NCI-H510A (cell line): ENCODE results near the gene DUOXA2.
"Not testable (repeated sequence)": the region's sequence is repeated elsewhere in the genome, so short reads cannot be mapped to it uniquely, and the experiment has no call there.

Source experiments
- DNase-seq: peaks from one replicate; lab custom pipeline; 2025; lab: John Stamatoyannopoulos, UW

DUOXA2 gene

DNA sequence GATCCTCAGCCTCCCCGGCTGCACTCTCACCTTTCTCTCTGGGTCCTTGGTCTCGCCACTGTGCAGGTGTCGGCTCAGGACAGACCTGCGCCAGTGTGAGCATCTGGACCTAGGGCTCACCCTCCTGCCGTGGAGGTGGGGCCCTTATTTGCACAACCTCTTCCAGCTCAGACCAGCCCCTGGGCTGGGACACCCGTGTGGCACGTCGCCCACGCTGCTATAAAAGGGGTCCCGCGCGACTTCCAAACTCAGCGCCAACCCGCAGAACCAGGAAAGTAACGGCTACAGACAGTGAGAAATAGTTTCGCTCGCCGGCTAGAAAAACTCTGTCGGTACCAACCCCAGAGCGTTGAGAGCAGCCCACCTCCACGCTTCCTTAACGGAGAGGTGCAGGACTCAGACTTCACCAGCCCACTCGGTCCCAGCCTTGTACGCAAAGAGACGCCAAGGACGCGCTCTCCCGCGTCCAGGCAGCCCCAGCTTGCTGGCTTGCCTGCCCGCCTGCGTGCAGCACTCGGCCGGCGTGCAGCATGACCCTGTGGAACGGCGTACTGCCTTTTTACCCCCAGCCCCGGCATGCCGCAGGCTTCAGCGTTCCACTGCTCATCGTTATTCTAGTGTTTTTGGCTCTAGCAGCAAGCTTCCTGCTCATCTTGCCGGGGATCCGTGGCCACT is at the start of gene DUOXA2, which contains the start of gene DUOX2:
Gene DUOXA2, plus strand, starts transcription at position 251 of the 675 bp plus-strand sequence. Its CDS starts 280 bp downstream, at position 531.
Gene DUOX2, minus strand, starts transcription at position 97 of the 675 bp plus-strand sequence. CDS start 761 bp downstream, outside the sequence.
- DNase-seq = no peak

DNA sequence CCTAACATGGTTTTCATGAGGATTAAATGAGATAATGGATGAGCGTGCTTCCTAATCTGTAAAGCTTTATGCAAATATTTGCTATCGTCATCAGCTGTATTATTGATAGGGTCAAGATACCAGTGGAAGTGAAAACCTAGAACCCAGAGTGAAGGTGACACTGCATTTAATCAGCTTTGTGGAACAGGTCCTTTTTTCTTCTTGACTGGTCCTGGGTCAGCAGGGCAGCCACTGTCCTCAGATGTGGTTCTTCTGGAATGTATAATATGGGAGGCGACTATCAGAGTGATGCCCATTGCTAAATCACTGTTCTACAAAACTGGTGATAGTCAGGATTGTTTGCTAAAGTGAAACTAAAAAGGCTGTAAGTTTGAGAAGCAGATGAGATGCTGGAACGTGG is 49.7 kb upstream of the DUOXA2 start:
- DNase-seq = no peak

DNA sequence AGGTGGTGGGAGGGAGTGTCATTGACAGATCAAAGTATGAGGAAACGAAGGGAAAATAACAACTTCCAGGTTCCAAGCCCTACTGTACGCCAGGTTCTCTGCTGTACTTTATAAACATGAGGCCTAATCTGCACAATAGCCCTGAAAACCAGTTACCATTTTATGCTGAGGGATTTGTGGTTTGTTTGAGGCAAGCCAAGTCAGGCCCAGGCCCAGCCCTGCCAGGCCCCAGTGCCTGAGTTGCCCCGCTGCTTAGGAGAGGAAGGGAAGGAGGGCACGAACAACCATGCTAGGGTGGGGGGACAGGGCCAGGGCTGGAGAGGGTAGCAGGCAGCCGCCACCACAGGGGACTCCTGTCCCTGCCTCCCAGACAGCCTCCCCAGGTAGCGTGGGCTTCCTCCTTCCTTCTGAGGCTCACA is 44.2 kb upstream of the DUOXA2 start:
- not testable (repeated sequence) for DNase-seq

DNA sequence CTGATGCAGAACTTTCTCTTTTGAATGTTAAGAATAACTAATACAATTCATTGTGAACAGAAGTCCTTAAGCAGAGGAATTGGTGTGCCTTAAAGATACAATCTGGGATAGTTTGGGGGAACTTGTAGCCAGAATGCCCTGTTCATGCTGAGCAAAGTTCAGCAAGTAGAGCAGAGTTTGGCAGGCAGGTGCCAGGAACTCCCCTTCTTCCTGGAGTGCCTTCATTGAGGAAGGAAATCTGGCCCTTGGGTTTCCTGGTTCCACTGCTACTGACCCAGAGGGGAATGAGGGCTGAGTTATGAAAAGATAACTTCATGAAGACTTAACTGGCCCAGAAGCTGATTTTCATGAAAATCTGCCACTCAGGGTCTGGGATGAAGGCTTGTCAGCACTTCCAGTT is 40.5 kb upstream of the DUOXA2 start:
- not testable (repeated sequence) for DNase-seq

DNA sequence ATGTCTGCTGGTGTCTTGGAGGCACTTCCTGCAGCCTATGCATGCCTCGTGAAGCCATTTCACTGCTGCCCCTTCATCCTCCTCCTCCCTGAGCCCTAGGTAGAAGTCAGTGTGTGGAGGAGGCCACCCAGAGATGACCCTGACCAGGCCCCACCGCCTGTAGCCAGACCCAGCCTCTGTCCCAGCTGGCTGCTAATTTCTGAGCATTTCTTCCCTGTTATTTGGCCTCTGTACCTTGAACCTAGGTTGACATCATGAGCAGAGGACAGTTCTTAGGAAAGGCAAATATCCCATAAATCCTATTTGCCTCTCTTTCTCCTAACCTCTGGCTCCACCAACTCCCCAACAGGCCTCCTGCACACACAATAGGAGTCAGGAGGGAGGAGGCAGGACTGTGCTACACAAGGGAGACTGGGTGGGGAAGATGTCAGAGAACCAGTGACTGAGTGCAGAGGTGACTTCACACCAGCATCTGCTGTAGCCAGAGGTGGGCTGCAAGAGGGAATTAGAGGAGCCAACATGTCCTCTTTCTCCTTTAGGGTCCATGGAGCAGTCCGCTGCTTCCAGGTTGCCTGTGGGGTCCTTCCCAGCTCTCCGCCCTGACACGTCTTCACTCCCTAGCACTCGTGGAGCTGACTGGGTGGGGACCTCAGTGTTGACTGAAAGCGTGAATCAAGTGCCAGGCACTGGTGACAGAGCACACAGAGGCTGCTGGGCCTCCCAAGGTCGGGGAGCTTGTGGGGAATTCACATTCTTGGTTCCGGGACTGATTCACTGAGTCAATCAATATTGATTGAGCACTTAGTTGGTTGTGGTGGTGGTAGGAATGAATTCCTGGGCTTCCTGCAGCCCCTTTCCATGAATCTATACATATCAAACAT is 38.4 kb upstream of the DUOXA2 start:
- DNase-seq = not testable (repeated sequence)

DNA sequence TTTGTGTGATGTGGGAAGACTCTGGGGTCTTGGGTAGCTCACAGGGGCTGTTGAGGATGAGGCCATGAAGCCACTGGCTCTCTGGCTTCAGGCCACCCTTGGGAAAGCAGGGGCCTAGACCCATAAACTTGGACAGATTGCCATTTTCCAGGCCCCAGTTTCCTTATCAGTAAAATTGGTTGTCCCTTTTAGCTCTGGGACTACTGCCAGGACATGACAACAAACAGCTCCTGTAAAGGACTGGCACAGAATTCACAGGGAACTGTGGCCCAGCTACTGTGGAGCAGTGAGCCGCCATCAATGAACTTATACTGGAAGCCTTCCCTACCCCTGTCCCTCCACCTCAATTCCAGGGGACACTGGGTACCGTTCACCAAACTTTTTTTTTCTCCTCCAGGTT is 36.7 kb upstream of the DUOXA2 start:
- DNase-seq = not testable (repeated sequence)

DNA sequence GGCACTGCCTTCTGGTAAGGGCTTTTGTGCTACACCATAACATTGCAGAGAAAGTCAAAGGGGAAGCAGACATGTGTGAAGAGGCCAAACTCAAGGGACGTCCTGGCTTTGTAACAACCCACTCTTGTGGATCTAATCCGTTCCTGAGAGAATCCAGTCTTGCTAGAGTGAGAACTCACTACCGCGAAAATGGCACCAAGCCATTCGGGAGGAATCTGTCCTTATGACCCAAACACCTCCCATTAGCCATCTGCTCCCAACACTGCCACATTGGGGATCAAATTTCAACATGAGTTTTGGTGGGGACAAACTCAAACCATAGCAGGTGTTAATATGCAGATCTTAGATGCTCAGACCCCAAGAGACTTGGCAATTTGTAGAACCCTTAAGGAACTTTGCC is 34.9 kb upstream of the DUOXA2 start:
- DNase-seq = not testable (repeated sequence)

DNA sequence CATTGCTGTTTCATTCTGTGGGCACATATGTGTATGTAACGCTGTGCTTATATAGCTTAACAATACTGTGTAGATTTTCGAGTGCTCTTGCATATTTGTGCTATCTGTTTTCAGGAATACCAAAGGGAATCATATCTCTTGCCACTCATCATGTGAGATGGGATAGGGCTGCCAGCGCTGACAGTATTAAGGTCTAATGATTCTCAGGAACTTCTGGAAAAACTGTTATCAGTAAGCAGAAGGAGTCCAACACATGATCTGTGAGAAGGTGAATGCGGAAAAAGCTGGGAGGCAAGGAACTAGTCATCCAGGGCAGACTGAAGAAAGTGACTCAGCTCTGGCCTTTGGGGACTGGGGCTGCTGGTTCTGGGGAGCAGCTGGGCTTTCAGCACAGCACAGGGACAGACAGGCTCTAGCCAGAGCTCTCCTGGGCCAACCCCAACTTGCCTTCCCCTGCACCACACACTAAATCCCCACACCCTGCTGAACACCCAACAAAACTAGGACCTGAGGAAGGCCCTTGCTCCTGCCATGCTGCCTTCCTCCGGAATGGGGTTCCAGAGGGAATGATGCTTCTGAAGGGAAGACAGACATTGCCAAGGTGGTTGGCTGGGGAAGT is 34.4 kb upstream of the DUOXA2 start:
- DNase-seq = not testable (repeated sequence)

DNA sequence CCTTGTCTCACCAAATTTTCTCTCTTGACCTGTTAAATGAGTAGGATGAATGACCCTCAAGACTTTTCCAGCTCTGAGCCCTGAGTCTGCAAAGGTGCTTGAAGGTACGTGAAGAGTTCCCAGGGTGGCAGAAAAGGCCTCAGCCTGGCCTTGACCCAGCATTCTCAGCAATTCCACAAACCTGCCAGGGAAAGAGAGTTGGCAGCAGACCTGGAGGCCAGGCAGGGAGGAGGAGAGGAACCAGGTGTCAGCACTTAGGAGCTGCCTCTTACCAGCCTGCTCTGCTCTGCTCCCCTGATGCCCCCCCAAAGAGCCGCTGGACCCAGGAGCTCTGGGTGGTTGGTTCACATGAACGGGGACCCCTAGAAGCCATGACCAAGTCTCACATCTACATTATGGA is 33.5 kb upstream of the DUOXA2 start:
- DNase-seq = not testable (repeated sequence)

DNA sequence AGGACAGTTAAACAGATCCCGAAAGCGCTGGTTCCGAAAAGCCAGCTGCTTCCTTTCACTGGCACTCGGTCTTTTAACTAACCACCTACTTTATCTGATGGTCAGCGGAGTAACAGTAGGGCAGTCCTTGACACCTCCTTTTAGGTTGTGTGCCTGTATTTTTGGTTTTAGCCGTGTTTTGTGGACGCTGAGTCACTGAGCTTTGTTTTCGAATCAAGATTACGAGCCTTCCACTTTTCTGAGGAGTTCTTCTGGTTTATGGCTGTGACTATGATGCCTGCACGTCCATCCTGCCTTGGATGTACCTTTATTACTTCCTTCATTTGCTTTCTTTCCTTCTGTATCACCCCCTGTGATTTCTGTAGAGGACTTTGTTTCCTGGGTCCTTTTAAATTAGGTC is 31.7 kb upstream of the DUOXA2 start:
- not testable (repeated sequence) for DNase-seq

DNA sequence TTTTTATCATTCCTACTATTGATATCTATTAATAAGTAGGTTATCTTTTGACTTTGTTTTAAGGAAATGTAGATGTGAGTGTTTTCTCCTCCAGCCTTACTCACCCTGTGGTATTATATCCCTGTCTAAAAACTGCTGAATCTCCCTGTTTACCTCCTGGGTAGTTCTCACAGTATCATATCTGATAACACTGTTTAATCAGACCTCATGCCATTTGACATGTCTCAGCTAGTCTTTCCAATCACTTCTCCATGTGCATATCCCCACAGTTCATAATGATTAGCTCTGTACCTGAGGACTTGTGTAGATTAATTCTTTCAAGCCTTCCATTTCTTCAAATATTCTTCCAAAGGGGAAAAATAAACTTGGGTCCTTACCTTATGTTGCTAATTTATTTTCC is 30.9 kb upstream of the DUOXA2 start:
- DNase-seq = no peak

DNA sequence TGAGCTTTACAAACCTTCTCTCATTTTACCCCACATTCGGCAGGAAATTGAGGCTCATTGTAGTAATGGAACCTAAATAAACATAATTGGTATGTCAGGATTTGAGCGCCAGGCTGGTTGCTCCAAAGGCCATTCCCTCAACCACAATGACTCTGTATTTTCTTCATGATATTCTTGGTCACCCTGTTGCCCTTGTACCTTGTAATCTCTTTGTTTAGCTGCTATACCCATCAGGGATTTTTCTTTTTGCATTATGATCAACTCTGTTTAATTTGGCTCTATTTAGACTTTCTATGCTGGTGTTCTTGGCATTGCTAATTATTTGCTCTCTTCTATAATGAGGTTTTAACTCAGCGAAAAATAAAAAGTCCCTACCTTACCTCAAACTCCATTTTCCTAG is 30.0 kb upstream of the DUOXA2 start:
- no peak for DNase-seq

DNA sequence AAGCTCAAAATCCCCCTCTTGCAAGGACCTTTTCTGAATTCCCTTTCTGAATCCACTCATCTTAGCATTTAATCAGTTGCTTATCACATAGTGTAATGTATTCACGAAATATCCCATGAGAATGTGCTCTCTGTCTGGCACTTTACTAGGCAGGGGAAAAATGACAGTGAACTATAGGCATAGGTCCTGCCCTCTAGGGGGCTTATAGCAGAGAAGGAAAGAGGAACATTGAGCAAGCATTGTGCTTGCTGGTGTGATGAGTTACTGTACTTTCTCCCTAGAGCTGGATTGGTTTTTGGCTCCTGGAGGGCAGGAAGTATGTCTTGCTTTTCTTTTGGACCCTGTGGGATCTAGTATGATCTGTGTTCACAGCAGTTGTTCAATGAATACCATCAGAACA is 26.6 kb upstream of the DUOXA2 start:
- no peak for DNase-seq

DNA sequence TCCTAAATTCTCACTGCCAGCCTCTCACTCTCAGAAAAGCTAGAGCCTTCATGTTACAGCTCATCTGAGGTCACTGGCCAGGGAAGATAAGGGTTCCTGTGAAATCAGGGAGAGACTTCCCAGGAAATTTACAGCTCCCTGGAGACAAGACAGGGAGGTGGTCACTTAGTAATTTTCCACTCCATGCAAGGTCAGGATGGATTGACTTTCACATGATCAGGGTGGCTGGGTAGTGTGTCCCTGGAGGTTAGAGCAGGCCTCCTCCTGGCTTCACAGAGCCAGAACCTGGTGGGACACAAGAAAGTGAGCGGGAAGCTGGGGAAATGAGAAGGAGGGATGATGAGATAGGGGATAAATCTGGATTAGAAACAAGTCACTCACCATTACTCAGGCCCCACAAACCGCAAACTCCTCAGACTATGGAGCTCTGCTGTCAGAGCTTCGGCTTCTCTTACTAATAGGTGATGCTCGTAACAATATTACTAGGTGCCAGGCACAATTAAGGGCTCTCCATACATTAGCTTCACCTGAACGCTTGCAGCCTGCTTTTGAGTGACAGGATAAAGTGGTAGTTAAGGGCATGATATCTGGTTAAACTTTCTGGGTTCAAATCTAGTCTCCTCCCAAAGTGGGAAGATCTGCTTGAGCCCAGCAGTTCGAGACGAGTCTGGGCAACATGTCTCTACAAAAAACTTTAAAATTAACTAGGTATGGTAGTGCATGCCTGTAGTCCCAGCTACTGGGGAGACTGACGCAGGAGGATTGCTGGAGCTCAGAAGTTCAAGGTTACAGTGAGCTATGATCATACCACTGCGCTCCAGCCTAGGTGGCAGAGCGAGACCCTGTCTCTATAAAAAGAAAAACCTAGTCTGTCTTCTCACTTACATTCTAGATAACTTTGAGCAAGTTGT is 25.1 kb upstream of the DUOXA2 start:
- no peak for DNase-seq

DNA sequence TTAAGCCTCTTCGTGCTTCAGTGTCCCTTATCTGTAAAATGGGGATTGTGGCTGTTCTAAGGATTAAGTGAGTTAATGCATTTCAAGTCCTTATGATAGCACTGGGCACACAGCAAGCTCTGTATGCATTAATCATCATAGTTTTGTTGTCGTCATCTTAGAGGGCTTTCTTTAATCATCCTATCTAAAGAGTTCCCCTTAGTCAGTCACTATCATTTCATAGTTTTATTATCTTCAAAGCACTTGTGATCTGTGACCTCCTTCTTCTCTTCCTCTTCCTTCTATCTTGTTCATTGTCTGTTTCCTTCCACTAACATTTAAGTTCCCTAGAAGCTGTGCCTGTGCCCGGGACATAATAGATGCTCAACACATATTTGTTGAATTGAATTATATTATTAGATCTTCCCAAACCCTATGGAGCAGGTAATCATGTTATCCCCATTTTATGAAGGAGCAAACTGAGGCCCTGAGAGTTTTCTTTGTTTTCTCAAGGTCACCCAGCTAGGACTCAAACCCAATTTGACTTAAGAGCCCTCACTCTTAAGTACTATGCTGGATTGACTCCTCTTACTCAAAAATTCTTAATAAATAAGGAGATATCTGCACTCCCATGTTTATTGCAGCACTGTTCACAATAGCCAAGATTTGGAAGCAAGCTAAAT is 24.3 kb upstream of the DUOXA2 start:
- DNase-seq = no peak

DNA sequence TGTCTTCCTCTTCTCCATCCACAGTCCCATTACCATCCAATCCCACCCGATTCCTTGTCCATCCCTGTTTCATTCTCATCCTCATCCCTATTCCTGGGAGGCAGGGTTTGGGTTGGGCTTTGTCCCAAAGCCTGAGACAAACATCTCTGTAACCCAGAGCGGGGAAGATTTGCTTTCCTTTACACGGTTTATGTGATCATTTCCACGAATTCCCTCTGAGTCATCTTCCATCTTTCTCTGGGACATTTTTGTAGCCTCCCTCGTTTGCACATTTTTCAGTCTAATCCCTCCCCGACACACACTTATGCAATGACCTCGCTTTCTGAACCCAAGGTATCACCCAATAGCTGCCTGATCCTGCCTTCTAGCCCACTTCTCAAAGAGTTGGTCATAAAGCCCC is 23.0 kb upstream of the DUOXA2 start:
- DNase-seq = no peak

DNA sequence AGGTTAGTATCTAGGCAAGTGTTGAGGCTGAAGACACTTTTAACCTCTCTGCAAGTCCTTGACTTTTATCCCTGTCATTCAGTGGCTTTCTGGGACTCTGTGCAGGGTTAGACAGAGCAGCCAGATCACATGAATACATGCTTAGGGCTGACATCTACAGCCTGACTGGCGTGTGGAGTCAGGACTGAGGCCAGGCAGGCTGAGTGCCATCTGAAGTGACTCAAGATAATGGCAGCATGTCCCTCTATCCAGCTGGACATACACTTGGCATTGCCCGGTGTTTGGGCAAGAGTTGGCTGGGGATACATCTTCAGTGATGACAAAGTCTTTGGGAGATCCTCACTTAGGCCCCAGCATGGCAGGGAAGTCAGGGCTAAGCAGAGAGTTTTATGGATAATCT is 22.6 kb upstream of the DUOXA2 start:
- DNase-seq = no peak

DNA sequence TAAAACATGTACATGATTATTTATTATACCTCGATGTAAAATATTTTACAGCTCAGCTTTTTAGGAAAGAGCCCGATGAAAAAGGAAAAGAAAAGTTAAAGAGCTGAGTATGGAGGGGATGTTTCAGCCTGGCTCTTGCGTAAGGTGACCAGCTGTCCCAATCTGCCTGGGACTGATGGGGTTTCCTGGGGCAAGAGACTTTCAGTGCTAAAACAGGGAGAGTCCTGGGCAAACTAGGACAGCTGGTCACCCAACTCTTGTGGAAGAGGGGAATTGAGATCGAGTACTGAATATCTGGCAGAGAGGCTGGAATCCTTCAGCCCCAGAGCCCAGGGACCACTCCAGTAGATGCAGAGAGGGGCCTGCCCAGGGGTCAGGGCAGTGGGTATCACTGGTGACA is 21.1 kb upstream of the DUOXA2 start:
- DNase-seq = no peak

DNA sequence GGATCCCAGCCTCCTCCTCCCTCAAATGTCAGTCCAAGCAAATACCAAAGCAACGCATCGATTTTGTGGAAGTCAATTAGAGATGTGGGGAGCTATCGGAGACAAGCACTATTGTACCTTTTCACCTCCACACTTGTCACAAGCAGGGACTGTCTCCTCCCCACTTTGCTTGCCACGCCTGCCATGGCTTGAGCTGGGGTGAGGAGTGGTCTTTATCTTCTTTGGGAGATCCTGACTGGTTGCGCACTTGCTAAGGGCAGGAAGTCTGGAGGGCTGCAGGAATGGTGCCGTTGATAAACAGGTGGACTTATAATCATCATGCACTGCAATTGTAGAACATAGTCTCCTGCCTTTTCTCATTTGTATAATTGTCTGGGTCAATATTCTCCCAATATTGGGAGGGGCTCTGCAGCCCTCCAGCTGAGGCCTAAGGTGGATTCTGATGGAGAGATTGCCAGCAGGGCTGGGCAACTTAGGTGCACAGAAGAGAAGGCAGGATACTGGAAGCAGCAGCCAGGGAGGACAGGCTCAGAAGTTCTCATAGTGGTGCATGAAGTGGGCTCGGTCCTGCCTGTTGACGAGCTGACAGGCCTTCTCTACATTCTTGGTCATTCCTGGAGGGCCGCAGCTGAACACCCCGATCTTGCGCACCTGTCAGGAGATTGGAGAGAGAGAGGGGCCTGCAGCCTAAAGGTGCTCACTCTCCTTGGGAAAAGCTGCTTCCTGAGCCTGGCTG is 20.3 kb upstream of the DUOXA2 start:
- no peak for DNase-seq

DNA sequence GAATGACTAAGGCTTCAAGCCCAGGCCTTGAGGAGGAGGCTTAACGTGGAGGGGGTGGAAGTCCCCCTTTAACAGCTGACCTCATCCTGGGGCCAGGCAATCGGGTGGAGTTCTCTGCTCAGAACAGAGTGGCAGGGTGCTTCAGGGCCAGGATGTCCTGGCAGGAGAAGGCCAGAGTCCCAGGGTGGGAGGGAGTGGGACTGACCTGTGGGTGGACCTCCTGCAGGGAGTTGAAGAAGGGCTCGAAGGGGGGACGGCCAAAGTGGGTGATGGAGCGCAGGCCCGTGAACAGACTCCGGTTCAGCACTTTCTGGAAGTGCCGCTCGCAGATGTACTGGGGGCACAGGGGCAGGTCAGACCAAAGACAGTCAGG is 19.8 kb upstream of the DUOXA2 start:
- DNase-seq = no peak
